Panc1 (cell line): ENCODE measurements around the gene DTNBP1. TPM values are rescaled to one million over a fixed set of nuclear protein-coding genes. Genes with fewer than 3 reads are reported as not detected.

Experiments used
- ATAC-seq: fragments of 200-7000 bp; cut with Tn5 transposase; 2 replicates; pipeline ENCODE4 v1.9.1; 2020; ENCODE audit warnings: mild to moderate bottlenecking, moderate library complexity
- BruUV-seq: library from RNA; stranded (reverse); fragments of 400-500 nt; replicated peaks from 2 replicates; lab custom pipeline; 2021; lab: Mats Ljungman, UMichigan
- CTCF ChIA-PET: fragments of 300-600 bp; sonication (Branson Sonifier 250); formaldehyde crosslinking; loops from one replicate; lab custom pipeline; 2022; ENCODE audit warnings: antibody characterized with exemption; lab: Charles Lee
- POLR2A ChIA-PET: fragments of 300-600 bp; sonication (Branson Sonifier 250); formaldehyde crosslinking; loops from one replicate; lab custom pipeline; 2022; ENCODE audit warnings: antibody characterized with exemption; lab: Charles Lee
- DNase-seq: peaks from one replicate; pipeline ENCODE4 v3.0.0-alpha.2; 2010; ENCODE audit warnings: low read depth, low spot score
- H3K27ac ChIP-seq: 2 replicates; pipeline ENCODE4 v1.5.1; 2011; ENCODE audit warnings: mild to moderate bottlenecking, low read length, inconsistent platforms
- H3K27me3 ChIP-seq: fragments of 200-500 bp; sonication (Bioruptor generic); 2 replicates; pipeline ENCODE4 v1.6.0; 2014; ENCODE audit warnings: low read length, inconsistent platforms; ENCODE audit not compliant: control insufficient read depth, insufficient read depth
- H3K36me3 ChIP-seq: fragments of 200-500 bp; sonication (Bioruptor generic); 2 replicates; pipeline ENCODE4 v1.5.1; 2014; ENCODE audit warnings: inconsistent platforms, mild to moderate bottlenecking, low read length, moderate library complexity; ENCODE audit not compliant: control insufficient read depth, insufficient read depth
- H3K4me1 ChIP-seq: 2 replicates; pipeline ENCODE4 v1.5.1; 2011; ENCODE audit warnings: inconsistent platforms, mild to moderate bottlenecking, low read length, moderate library complexity; ENCODE audit not compliant: control insufficient read depth, insufficient read depth
- H3K4me3 ChIP-seq, 2 experiments: 2 replicates each; pipeline ENCODE4 v1.5.1; 2011 to 2012; ENCODE audit warnings: low read depth in 2 of 2, low read length in 2 of 2, mild to moderate bottlenecking in 2 of 2, inconsistent platforms in 1 of 2, moderate library complexity in 1 of 2
- H3K9me3 ChIP-seq: fragments of 200-500 bp; sonication (Bioruptor generic); 2 replicates; pipeline ENCODE4 v1.5.1; 2014; ENCODE audit warnings: low read depth, mild to moderate bottlenecking, inconsistent platforms, low read length, moderate library complexity; ENCODE audit not compliant: control insufficient read depth, insufficient read depth
- CTCF ChIP-seq: fragments of 450-650 bp; IDR thresholded peaks from 2 replicates; pipeline ENCODE4 v1.5.1; 2017; ENCODE audit warnings: mild to moderate bottlenecking
- POLR2AphosphoS5 ChIP-seq: IDR thresholded peaks from 2 replicates; pipeline ENCODE4 v1.6.1; 2012; ENCODE audit warnings: mild to moderate bottlenecking, low read depth, low read length, moderate library complexity
- SIN3A ChIP-seq: IDR thresholded peaks from 2 replicates; pipeline ENCODE4 v1.6.1; 2012; ENCODE audit warnings: low read depth, mild to moderate bottlenecking, low read length, moderate library complexity, borderline replicate concordance; ENCODE audit not compliant: insufficient read depth
- TCF7L2 ChIP-seq: IDR thresholded peaks from 2 replicates; pipeline ENCODE4 v1.6.1; 2011; ENCODE audit warnings: mild to moderate bottlenecking, low read depth, low read length, inconsistent platforms
- in situ Hi-C: cut with HindIII; loops from 2 replicates; pipeline ENCODE4 v1.10.0; 2016; ENCODE audit warnings: low sequenced_read_pairs, low pct_unique_long_range_greater_than_20kb
- intact Hi-C: fragments of 100-400 bp; cut with micrococcal nuclease; formaldehyde crosslinking; loops from one replicate; pipeline ENCODE4 v1.10.0; 2022; ENCODE audit not compliant: unreplicated experiment
- total RNA-seq: library from RNA; stranded (reverse); gene quantifications from one replicate; pipeline ENCODE4 v1.2.1, GENCODE V29; 2021; ENCODE audit not compliant: unreplicated experiment
- TF ChIP-seq, protein P1 (sequence below), 2 experiments: IDR thresholded peaks; 2 replicates each; pipeline ENCODE4 v1.6.1; 2011 to 2012; ENCODE audit warnings: low read depth in 2 of 2, control low read depth in 1 of 2, low read length in 1 of 2, mild to moderate bottlenecking in 1 of 2, moderate library complexity in 1 of 2; ENCODE audit not compliant: insufficient read depth in 1 of 2

DTNBP1 gene
- total RNA-seq, 1 experiment from 2014 or later: 29.3 TPM

DNA sequence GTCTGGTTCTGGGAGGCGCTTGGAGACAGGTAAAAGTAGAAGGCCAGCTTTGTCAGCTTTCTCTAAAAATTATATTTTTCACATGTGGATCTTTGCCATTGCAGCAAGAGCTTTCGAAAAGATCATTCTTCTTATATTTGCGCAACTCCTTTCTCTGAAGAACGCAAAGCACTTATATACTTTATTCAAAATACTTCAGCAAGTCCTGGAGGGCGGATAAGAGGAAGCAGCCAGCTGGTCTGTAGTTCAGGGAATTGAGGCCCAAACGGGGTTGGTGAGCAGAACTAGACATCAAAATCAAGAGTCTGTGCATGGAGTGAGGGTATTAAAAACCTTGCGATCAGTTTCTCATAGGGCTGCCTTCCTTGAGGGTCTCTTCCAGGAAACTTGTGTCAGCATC lies 182.3 kb downstream of the DTNBP1 start:
- in situ Hi-C loops (no loop called here), intact Hi-C loops (no loop called here)
- H3K4me1 ChIP-seq: no peaks in the 10 kb centered on the region
- ATAC-seq (no peak), DNase-seq (no peak)
- POLR2A ChIA-PET: no interaction called here
- no peaks in the 10 kb centered on the region for H3K9me3 ChIP-seq
- TF ChIP-seq, protein P1, sequence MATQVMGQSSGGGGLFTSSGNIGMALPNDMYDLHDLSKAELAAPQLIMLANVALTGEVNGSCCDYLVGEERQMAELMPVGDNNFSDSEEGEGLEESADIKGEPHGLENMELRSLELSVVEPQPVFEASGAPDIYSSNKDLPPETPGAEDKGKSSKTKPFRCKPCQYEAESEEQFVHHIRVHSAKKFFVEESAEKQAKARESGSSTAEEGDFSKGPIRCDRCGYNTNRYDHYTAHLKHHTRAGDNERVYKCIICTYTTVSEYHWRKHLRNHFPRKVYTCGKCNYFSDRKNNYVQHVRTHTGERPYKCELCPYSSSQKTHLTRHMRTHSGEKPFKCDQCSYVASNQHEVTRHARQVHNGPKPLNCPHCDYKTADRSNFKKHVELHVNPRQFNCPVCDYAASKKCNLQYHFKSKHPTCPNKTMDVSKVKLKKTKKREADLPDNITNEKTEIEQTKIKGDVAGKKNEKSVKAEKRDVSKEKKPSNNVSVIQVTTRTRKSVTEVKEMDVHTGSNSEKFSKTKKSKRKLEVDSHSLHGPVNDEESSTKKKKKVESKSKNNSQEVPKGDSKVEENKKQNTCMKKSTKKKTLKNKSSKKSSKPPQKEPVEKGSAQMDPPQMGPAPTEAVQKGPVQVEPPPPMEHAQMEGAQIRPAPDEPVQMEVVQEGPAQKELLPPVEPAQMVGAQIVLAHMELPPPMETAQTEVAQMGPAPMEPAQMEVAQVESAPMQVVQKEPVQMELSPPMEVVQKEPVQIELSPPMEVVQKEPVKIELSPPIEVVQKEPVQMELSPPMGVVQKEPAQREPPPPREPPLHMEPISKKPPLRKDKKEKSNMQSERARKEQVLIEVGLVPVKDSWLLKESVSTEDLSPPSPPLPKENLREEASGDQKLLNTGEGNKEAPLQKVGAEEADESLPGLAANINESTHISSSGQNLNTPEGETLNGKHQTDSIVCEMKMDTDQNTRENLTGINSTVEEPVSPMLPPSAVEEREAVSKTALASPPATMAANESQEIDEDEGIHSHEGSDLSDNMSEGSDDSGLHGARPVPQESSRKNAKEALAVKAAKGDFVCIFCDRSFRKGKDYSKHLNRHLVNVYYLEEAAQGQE (IDR thresholded peaks at IDR 0.05; ENCODE audit: insufficient read depth in 1 of 2, low read depth in 2 of 2, low read length in 1 of 2): no peak
- TF ChIP-seq TCF7L2 (no peak), CTCF (no peak), POLR2AphosphoS5 (no peak), SIN3A (no peak)
- no peak overlapping the region for H3K4me3 ChIP-seq
- CTCF ChIA-PET: no interaction called here
- no peaks in the 10 kb centered on the region for H3K36me3 ChIP-seq
- H3K27ac ChIP-seq: no peak overlapping the region
- H3K27me3 ChIP-seq: no peaks in the 10 kb centered on the region
- BruUV-seq: no TSS peak

GRCh38 chr6:15479761-15480160 lies 183.1 kb downstream of the DTNBP1 start:
- TF ChIP-seq SIN3A (no peak), TCF7L2 (no peak), POLR2AphosphoS5 (no peak), CTCF (no peak)
- TF ChIP-seq, protein P1 (IDR thresholded peaks at IDR 0.05; ENCODE audit: insufficient read depth in 1 of 2, low read depth in 2 of 2, low read length in 1 of 2): no peak
- no peak for ATAC-seq
- no peak for DNase-seq
- Histone ChIP-seq H3K4me1 (no peaks in the 10 kb centered on the region), H3K4me3 (no peak overlapping the region), H3K36me3 (no peaks in the 10 kb centered on the region), H3K27me3 (no peaks in the 10 kb centered on the region), H3K27ac (no peak overlapping the region), H3K9me3 (no peaks in the 10 kb centered on the region)
- BruUV-seq: no TSS peak
- intact Hi-C loops: no loop called here
- ChIA-PET POLR2A (no interaction called here), CTCF (no interaction called here)
- in situ Hi-C loops: no loop called here
